MCF 10A (cell line): Measurements from ENCODE around the gene NAA10. TPM values are rescaled to one million over a fixed set of nuclear protein-coding genes. Genes with fewer than 3 reads are reported as not detected.

Experiments
- BruUV-seq: library from RNA; stranded (reverse); fragments of 400-500 nt; replicated peaks from 2 replicates; lab custom pipeline; 2021; lab: Mats Ljungman, UMichigan
- CTCF ChIA-PET: fragments of 300-600 bp; sonication (Branson Sonifier 250); formaldehyde crosslinking; extraction: SDS; loops from one replicate; lab custom pipeline; 2021; ENCODE audit warnings: antibody characterized with exemption, inconsistent platforms; lab: Yijun Ruan, JAX
- POLR2A ChIA-PET: fragments of 300-600, 350-650 bp; sonication (Branson Sonifier 250); formaldehyde crosslinking; extraction: SDS; loops from one replicate; lab custom pipeline; 2020; ENCODE audit warnings: antibody characterized with exemption, inconsistent platforms; lab: Yijun Ruan, JAX
- DNase-seq: peaks from one replicate; pipeline ENCODE4 v3.0.0-alpha.2; 2018; ENCODE audit not compliant: unreplicated experiment
- H3K27ac Mint-ChIP-seq: one replicate; pipeline ENCODE4 v1.8.0; 2022; ENCODE audit warnings: mild to moderate bottlenecking, low read depth, mixed read lengths; ENCODE audit not compliant: unreplicated experiment
- H3K27me3 Mint-ChIP-seq: one replicate; pipeline ENCODE4 v1.8.0; 2022; ENCODE audit warnings: mixed read lengths; ENCODE audit not compliant: insufficient read depth, unreplicated experiment
- H3K36me3 Mint-ChIP-seq: one replicate; pipeline ENCODE4 v1.8.0; 2022; ENCODE audit warnings: mild to moderate bottlenecking, moderate library complexity, mixed read lengths; ENCODE audit not compliant: insufficient read depth, unreplicated experiment
- H3K4me1 Mint-ChIP-seq: one replicate; pipeline ENCODE4 v1.8.0; 2022; ENCODE audit warnings: mixed read lengths; ENCODE audit not compliant: insufficient read depth, unreplicated experiment
- H3K4me3 Mint-ChIP-seq: one replicate; pipeline ENCODE4 v1.8.0; 2022; ENCODE audit warnings: mild to moderate bottlenecking, moderate library complexity, mixed read lengths; ENCODE audit not compliant: unreplicated experiment
- H3K9me3 Mint-ChIP-seq: one replicate; pipeline ENCODE4 v1.8.0; 2022; ENCODE audit warnings: mixed read lengths; ENCODE audit not compliant: unreplicated experiment
- intact Hi-C: fragments of 100-400 bp; cut with micrococcal nuclease; formaldehyde crosslinking; loops from 2 replicates; pipeline ENCODE4 v1.14.1; 2022
- total RNA-seq: library from RNA; stranded (reverse); gene quantifications from 2 replicates; pipeline ENCODE4 v1.2.3, GENCODE V29; 2022
- TF ChIP-seq, protein P1 (sequence below): fragments of 200-600 bp; IDR thresholded peaks from one replicate; pipeline ENCODE4 v1.8.0; 2022; ENCODE audit warnings: antibody characterized with exemption, mild to moderate bottlenecking; ENCODE audit not compliant: unreplicated experiment

Gene NAA10
- total RNA-seq, 1 experiment from 2014 or later, result 166 TPM

DNA sequence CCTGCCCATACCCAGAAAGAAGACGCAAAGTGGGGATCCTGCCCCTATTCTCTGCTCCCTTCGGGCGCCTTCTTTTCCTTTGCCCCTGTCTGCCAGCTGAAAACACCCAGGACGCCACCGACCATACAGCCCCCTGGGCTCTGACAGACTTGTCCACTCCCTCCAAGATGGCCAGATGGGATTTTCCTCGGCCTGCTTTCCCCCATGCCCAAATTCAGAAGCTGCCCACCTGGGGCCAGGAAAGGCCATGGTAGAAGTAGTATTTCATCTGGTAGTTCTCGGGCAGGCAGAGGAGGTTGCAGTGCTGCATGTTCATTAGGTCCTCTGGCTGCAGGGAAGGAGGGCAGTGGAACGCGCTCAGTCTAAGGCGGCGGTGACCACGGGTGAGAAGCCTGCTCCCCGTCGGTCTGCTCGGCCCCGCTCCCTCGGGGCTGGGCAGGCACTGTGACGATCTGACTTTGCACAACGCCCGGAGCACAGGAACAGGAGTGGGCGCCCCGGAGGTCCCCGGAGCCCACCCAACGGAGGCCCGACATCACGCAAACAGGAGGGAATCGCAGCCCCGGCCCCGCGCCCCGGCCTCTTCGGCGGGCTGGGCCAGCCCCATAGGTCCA is 582 bp downstream of the NAA10 start:
- Mint-ChIP-seq H3K27ac (no peak overlapping the region), H3K9me3 (no peaks in the 10 kb centered on the region), H3K36me3 (peaks cover 10% of the 10 kb centered on the region), H3K27me3 (peaks cover 24% of the 10 kb centered on the region), H3K4me1 (no peaks in the 10 kb centered on the region), H3K4me3 (peak overlapping the region; percentile 76)
- intact Hi-C loops, result no loop called here
- TSS peak; percentile 42 for BruUV-seq
- no peak for DNase-seq
- ChIA-PET POLR2A (interaction anchor here (1.2 kb wide), 1 partner anchor 476 kb away, joined by 3 read pairs; no protein-coding TSS in a partner anchor), CTCF (interaction anchor here (0.6 to 3.9 kb wide), 4 partner anchors 11 to 975 kb away, joined by 3 to 17 read pairs (median 6); no protein-coding TSS in a partner anchor)
- TF ChIP-seq, protein P1, sequence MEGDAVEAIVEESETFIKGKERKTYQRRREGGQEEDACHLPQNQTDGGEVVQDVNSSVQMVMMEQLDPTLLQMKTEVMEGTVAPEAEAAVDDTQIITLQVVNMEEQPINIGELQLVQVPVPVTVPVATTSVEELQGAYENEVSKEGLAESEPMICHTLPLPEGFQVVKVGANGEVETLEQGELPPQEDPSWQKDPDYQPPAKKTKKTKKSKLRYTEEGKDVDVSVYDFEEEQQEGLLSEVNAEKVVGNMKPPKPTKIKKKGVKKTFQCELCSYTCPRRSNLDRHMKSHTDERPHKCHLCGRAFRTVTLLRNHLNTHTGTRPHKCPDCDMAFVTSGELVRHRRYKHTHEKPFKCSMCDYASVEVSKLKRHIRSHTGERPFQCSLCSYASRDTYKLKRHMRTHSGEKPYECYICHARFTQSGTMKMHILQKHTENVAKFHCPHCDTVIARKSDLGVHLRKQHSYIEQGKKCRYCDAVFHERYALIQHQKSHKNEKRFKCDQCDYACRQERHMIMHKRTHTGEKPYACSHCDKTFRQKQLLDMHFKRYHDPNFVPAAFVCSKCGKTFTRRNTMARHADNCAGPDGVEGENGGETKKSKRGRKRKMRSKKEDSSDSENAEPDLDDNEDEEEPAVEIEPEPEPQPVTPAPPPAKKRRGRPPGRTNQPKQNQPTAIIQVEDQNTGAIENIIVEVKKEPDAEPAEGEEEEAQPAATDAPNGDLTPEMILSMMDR, result no peak

DNA sequence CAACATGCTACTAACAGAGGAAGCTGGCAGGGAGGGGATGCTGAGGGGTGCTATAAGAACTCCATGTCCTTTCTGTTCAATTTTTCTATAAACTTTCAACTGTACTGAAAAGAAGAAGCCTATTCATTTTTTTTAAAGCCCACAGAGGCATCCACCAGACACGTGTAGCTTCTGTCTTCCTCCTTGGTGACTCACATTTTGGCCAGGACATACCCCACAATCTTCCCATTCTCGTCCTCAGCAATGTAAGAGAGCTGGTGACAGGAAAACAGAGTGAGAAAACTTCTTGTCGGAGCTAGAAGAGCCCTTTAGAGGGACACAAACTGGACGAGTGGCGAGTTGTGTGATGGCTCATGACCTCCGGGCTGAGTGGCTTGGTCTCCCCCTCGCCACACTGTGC is 1.1 kb downstream of the NAA10 start:
- no TSS peak for BruUV-seq
- no peak overlapping the region for H3K27ac Mint-ChIP-seq

DNA sequence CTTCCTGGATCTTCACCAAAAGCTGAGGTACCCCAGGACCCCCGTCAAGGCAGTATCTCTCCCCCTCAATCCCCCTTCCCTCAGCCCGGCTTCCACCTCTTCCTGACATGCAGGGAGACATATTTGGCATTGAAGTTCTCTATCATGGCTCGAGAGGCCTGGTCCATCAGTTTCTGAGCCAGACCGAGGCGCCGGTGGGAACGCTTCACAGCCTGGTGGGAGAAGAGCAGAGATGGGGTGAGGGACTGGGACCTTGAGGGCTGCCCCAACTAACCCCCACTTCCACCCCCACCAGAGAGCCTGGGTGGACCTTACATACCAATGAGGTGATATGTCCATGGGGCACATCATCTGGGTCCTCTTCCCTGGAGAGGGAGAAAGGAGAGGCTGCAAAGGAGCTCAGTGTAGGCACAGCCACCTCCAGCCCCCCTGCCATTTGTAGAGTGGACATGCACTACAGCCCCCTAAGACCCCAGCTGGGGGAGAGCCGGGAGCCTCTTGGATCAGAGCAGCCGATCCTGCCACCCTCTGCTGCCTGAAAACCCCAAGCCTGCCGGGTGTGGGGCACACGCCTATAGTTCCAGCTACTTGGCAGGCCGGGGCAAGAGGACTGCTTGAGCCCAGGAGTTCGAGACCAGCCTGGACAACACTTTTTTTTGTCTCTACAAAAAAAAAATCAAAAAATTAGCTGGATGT is 2.5 kb downstream of the NAA10 start:
- no TSS peak for BruUV-seq
- Mint-ChIP-seq H3K4me1 (no peaks in the 10 kb centered on the region), H3K36me3 (peaks cover 10% of the 10 kb centered on the region), H3K9me3 (no peaks in the 10 kb centered on the region), H3K27ac (no peak overlapping the region), H3K4me3 (no peak overlapping the region), H3K27me3 (peaks cover 11% of the 10 kb centered on the region)
- TF ChIP-seq, protein P1, result no peak
- intact Hi-C loops, result no loop called here
- POLR2A ChIA-PET, result no interaction called here
- no peak for DNase-seq
- CTCF ChIA-PET, result interaction anchor here (0.6 to 3.9 kb wide), 5 partner anchors 9 to 708 kb away, joined by 3 to 17 read pairs (median 5); no protein-coding TSS in a partner anchor

More for the DNA sequence above, 1.1 kb downstream of the NAA10 start:
- Mint-ChIP-seq H3K4me1 (no peaks in the 10 kb centered on the region), H3K9me3 (no peaks in the 10 kb centered on the region), H3K36me3 (peaks cover 10% of the 10 kb centered on the region), H3K27me3 (peaks cover 19% of the 10 kb centered on the region), H3K4me3 (peak overlapping the region; percentile 76)
- ChIA-PET CTCF (interaction anchor here (0.6 to 3.9 kb wide), 3 partner anchors 11 to 975 kb away, joined by 3 to 17 read pairs (median 10); no protein-coding TSS in a partner anchor), POLR2A (no interaction called here)
- TF ChIP-seq, protein P1, result no peak
- no peak for DNase-seq
- intact Hi-C loops, result no loop called here

DNA sequence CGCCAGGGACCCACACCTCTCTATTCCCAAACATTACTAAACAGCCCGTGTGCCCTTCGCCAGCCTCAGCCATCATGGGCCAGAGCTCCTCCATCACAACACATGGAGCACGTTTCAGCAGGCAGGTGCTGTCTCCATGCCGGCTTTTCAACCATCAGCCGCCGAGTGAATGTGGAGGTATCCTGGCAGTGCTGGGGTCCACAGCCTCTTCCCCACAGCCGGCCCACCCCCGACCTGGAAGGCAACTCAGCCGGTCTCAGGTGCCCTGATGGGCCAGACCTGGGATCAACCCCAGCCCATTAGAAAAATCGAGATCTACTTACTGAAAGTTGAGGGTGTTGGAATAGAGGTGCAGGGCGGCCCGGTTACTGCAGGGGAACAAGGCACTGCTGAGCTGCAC is 3.1 kb downstream of the NAA10 start:
- TF ChIP-seq, protein P1, result no peak
- POLR2A ChIA-PET, result no interaction called here
- intact Hi-C loops, result no loop called here
- Mint-ChIP-seq H3K4me1 (no peaks in the 10 kb centered on the region), H3K27ac (no peak overlapping the region), H3K4me3 (no peak overlapping the region), H3K36me3 (peaks cover 10% of the 10 kb centered on the region), H3K27me3 (peaks cover 7% of the 10 kb centered on the region), H3K9me3 (no peaks in the 10 kb centered on the region)
- no peak for DNase-seq
- BruUV-seq, result no TSS peak
- CTCF ChIA-PET, result interaction anchor here (2.2 to 3.9 kb wide), 2 partner anchors 9 to 15 kb away, joined by 10 to 17 read pairs; no protein-coding TSS in a partner anchor
